Testis (tissue), 3 donors: Measurements from ENCODE around the gene HOXC6. TPM values are rescaled to one million over a fixed set of nuclear protein-coding genes. Genes with fewer than 3 reads are reported as not detected.

Experiments
- DNase-seq: peaks from one replicate; pipeline ENCODE4 v3.0.0-alpha.2; 2019
- H3K27ac ChIP-seq, 2 donors: fragments of 200-600 bp; sonication (generic); one replicate each; pipeline ENCODE4 v1.5.1; 2019
- H3K27me3 ChIP-seq: fragments of 200-600 bp; sonication (generic); one replicate; pipeline ENCODE4 v1.5.1; 2019
- H3K36me3 ChIP-seq: fragments of 200-600 bp; sonication (generic); one replicate; pipeline ENCODE4 v1.5.1; 2017; ENCODE audit warnings: low read depth; ENCODE audit errors: missing control alignments
- H3K4me1 ChIP-seq: fragments of 200-600 bp; sonication (generic); one replicate; pipeline ENCODE4 v1.5.1; 2019
- H3K4me3 ChIP-seq, 2 donors: fragments of 200-600 bp; sonication (generic); one replicate each; pipeline ENCODE4 v1.5.1; 2017 to 2019
- H3K9me3 ChIP-seq: fragments of 200-600 bp; sonication (generic); one replicate; pipeline ENCODE4 v1.5.1; 2017
- CTCF ChIP-seq, 3 experiments: fragments of 450-650 bp in 2 of 3; fragments of 200-600 bp in 1 of 3; sonication (generic) in 1 of 3; IDR thresholded peaks; one replicate each; pipeline ENCODE4 v1.5.1; 2016 to 2019; ENCODE audit warnings: antibody characterized with exemption in 3 of 3, mild to moderate bottlenecking in 2 of 3, moderate library complexity in 1 of 3
- POLR2A ChIP-seq: fragments of 450-650 bp; IDR thresholded peaks from one replicate; pipeline ENCODE4 v1.6.1; 2017; ENCODE audit warnings: antibody characterized with exemption, mild to moderate bottlenecking, moderate library complexity
- WGBS, 2 donors: methylation state at CpG; one replicate each; pipeline ENCODE4 v1.1.5; 2018; 5-methylcytosine and 5-hydroxymethylcytosine counted together
- intact Hi-C: fragments of 100-400 bp; cut with DNase I; formaldehyde crosslinking; loops from one replicate; pipeline ENCODE4 v1.15.1; 2023; ENCODE audit warnings: low total_unique reads
- polyA plus RNA-seq: library from polyadenylated mRNA; stranded (reverse); fragments of 350-450 nt; fragmentation: Illumina TruSeq; extraction: RNeasy Lipid Tissue Mini Kit (QIAGEN cat#74804); gene quantifications from one replicate; pipeline ENCODE4 v1.2.3, GENCODE V29; 2014; ENCODE audit warnings: low read depth, low replicate concordance; ENCODE audit not compliant: insufficient read depth
- total RNA-seq, 2 donors: library from RNA; depleted of rRNA; stranded (reverse); fragments of >200 nt; gene quantifications; one replicate each; pipeline ENCODE4 v1.2.3, GENCODE V29; 2016

The HOXC6 gene
- total and polyA plus RNA-seq, 3 donors from 2014 or later: 1.9 to 5.4 (median 4.0) TPM

GRCh38 chr12:54003625-54004024, 24.6 kb upstream of the HOXC6 start:
- Histone ChIP-seq H3K36me3 (no peaks in the 10 kb centered on the region), H3K4me1 (peaks cover 25% of the 10 kb centered on the region), H3K27me3 (no peaks in the 10 kb centered on the region), H3K9me3 (no peaks in the 10 kb centered on the region), H3K4me3 (no peak overlapping the region), H3K27ac (no peak overlapping the region)
- DNase-seq: no peak
- 60 to 77% methylated on average over 3 of the region's 3 CpGs for WGBS, 2 donors
- TF ChIP-seq CTCF (IDR thresholded peaks at IDR 0.05) (no peak), POLR2A (no peak)
- intact Hi-C loops: loop anchor here (5.0 kb wide), 1 partner anchor 204 kb away; no protein-coding TSS in a partner anchor

- Histone ChIP-seq H3K4me3 (no peak overlapping the region), H3K27me3 (no peaks in the 10 kb centered on the region), H3K9me3 (no peaks in the 10 kb centered on the region), H3K36me3 (no peaks in the 10 kb centered on the region), H3K4me1 (peaks cover 26% of the 10 kb centered on the region), H3K27ac (no peak overlapping the region)
- intact Hi-C loops: loop anchor here (5.0 kb wide), 1 partner anchor 203 kb away; no protein-coding TSS in a partner anchor
- DNase-seq: no peak
- WGBS, 2 donors: 46 to 65% methylated on average over 18 to 20 of the region's 20 CpGs
- TF ChIP-seq CTCF (IDR thresholded peaks at IDR 0.05): no peak
- TF ChIP-seq POLR2A: no peak
Measured at GRCh38 chr12:54004063-54004840, 24.0 kb upstream of the HOXC6 start.

- H3K27me3 ChIP-seq: no peaks in the 10 kb centered on the region
- no peak for DNase-seq
- no peaks in the 10 kb centered on the region for H3K9me3 ChIP-seq
- TF ChIP-seq CTCF (IDR thresholded peaks at IDR 0.05): no peak
- TF ChIP-seq POLR2A: no peak
- 39 to 43% methylated on average over 25 to 31 of the region's 31 CpGs for WGBS, 2 donors
- no peaks in the 10 kb centered on the region for H3K36me3 ChIP-seq
- H3K4me1 ChIP-seq: peaks cover 33% of the 10 kb centered on the region
- peak overlapping the region in 1 of 2 donors; percentile 6 for H3K4me3 ChIP-seq
- no peak overlapping the region for H3K27ac ChIP-seq
- intact Hi-C loops: loop anchor here (5.0 kb wide), 1 partner anchor 202 kb away; no protein-coding TSS in a partner anchor
Measured at GRCh38 chr12:54004841-54005530, 23.3 kb upstream of the HOXC6 start.

GRCh38 chr12:54005531-54005852, 22.7 kb upstream of the HOXC6 start:
- H3K27ac ChIP-seq: no peak overlapping the region

More at GRCh38 chr12:54005531-54005852, 22.7 kb upstream of the HOXC6 start:
- Histone ChIP-seq H3K9me3 (no peaks in the 10 kb centered on the region), H3K27me3 (no peaks in the 10 kb centered on the region), H3K36me3 (no peaks in the 10 kb centered on the region), H3K4me1 (peaks cover 33% of the 10 kb centered on the region), H3K4me3 (peak overlapping the region; percentile 6 to 13)
- 9 to 14% methylated on average over 26 of the region's 26 CpGs for WGBS, 2 donors
- TF ChIP-seq CTCF (IDR thresholded peaks at IDR 0.05) (no peak), POLR2A (no peak)
- intact Hi-C loops: no loop called here
- no peak for DNase-seq
